B cell (primary cell): Measurements from ENCODE around the gene MTG2. TPM values are rescaled to one million over a fixed set of nuclear protein-coding genes. Genes with fewer than 3 reads are reported as not detected.

ENCODE experiments used
- ATAC-seq: fragments of 200-7000 bp; cut with Tn5 transposase; one replicate; pipeline ENCODE4 v1.10.0; 2021; ENCODE audit warnings: low read depth, mild to moderate bottlenecking, moderate number of reproducible peaks, moderate library complexity
- CTCF ChIA-PET: fragments of 350-600 bp; sonication (Branson Sonifier 250); formaldehyde crosslinking; loops from one replicate; lab custom pipeline; 2021; ENCODE audit warnings: antibody characterized with exemption, inconsistent platforms; lab: Charles Lee
- POLR2A ChIA-PET: fragments of 350-600 bp; sonication (Branson Sonifier 250); formaldehyde crosslinking; loops from one replicate; lab custom pipeline; 2021; ENCODE audit warnings: antibody characterized with exemption; lab: Charles Lee
- DNase-seq: peaks from one replicate; pipeline ENCODE4 v3.0.0; 2013
- H2AFZ ChIP-seq: 2 replicates; pipeline ENCODE4 v1.6.1; 2012; ENCODE audit warnings: mild to moderate bottlenecking, low read depth, low read length; ENCODE audit not compliant: insufficient read depth, poor library complexity, severe bottlenecking
- H3K27ac ChIP-seq, 2 donors: 1 replicate in 1 of 2; 2 replicates in 1 of 2; pipeline ENCODE4 v1.5.1; 2012 to 2013; ENCODE audit warnings: low read length in 2 of 2, mild to moderate bottlenecking in 2 of 2, moderate library complexity in 1 of 2
- H3K27me3 ChIP-seq, 4 experiments: fragments of 200-600 bp in 1 of 4; sonication (generic) in 1 of 4; replicated peaks in 1 of 4; 1 replicate in 2 of 4; 2 replicates in 2 of 4; pipeline versions ENCODE4 v1.6.1 to v1.7.0; 2013 to 2016; ENCODE audit warnings: low read length in 3 of 4, mild to moderate bottlenecking in 2 of 4, mixed read lengths in 1 of 4, moderate library complexity in 1 of 4; ENCODE audit not compliant: insufficient read depth in 4 of 4, control insufficient read depth in 3 of 4; ENCODE audit errors: control extremely low read depth in 1 of 4
- H3K36me3 ChIP-seq, 2 experiments: replicated peaks in 1 of 2; 1 replicate in 1 of 2; 2 replicates in 1 of 2; pipeline versions ENCODE4 v1.6.1 to v1.7.1; 2013; ENCODE audit warnings: low read length in 1 of 2; ENCODE audit not compliant: insufficient read depth in 2 of 2, control insufficient read depth in 1 of 2; ENCODE audit errors: control extremely low read depth in 1 of 2, extremely low read depth in 1 of 2
- H3K4me1 ChIP-seq, 2 donors: fragments of 200-600 bp in 1 of 2; sonication (generic) in 1 of 2; 1 replicate in 1 of 2; 2 replicates in 1 of 2; pipeline versions ENCODE4 v1.5.1 to v1.6.1; 2013 to 2017; ENCODE audit warnings: low read length in 2 of 2; ENCODE audit not compliant: control insufficient read depth in 2 of 2, insufficient read depth in 2 of 2
- H3K4me2 ChIP-seq: replicated peaks from 2 replicates; pipeline ENCODE3; 2012; ENCODE audit warnings: mild to moderate bottlenecking, low read depth, low read length; ENCODE audit not compliant: poor library complexity, severe bottlenecking
- H3K4me3 ChIP-seq, 5 experiments: fragments of 200-600 bp in 1 of 5; sonication (generic) in 1 of 5; 1 replicate in 3 of 5; 2 replicates in 2 of 5; pipeline versions ENCODE4 v1.5.1 to v1.7.0; 2011 to 2016; ENCODE audit warnings: low read length in 4 of 5, mild to moderate bottlenecking in 4 of 5, low read depth in 2 of 5, control low read depth in 1 of 5, moderate library complexity in 1 of 5; ENCODE audit not compliant: insufficient read depth in 1 of 5; ENCODE audit errors: control extremely low read depth in 1 of 5, extremely low read depth in 1 of 5
- H3K79me2 ChIP-seq: fragments of 200-600 bp; sonication (generic); one replicate; pipeline ENCODE4 v1.6.0; 2016; ENCODE audit warnings: low read length; ENCODE audit not compliant: control insufficient read depth, insufficient read depth
- H3K9ac ChIP-seq: fragments of 200-600 bp; sonication (generic); 2 replicates; pipeline ENCODE4 v1.6.1; 2017; ENCODE audit warnings: mild to moderate bottlenecking, low read length, moderate library complexity
- H3K9me3 ChIP-seq, 3 donors: one replicate each; pipeline versions ENCODE4 v1.6.1 to v1.7.1; 2013; ENCODE audit warnings: low read length in 2 of 3; ENCODE audit not compliant: control insufficient read depth in 2 of 3, insufficient read depth in 1 of 3; ENCODE audit errors: control extremely low read depth in 1 of 3
- H4K20me1 ChIP-seq: 2 replicates; pipeline ENCODE4 v1.6.0; 2012; ENCODE audit warnings: mild to moderate bottlenecking, low read length; ENCODE audit not compliant: insufficient read depth, control insufficient read depth, poor library complexity, severe bottlenecking
- H3K27ac Mint-ChIP-seq: one replicate; pipeline ENCODE4 v1.8.0; 2021; ENCODE audit warnings: mixed read lengths
- H3K27me3 Mint-ChIP-seq: one replicate; pipeline ENCODE4 v1.8.0; 2021; ENCODE audit warnings: mixed read lengths
- H3K4me1 Mint-ChIP-seq: one replicate; pipeline ENCODE4 v1.8.0; 2021; ENCODE audit warnings: mixed read lengths
- H3K4me3 Mint-ChIP-seq: one replicate; pipeline ENCODE4 v1.8.0; 2021; ENCODE audit warnings: mixed read lengths
- H3K9me3 Mint-ChIP-seq: one replicate; pipeline ENCODE4 v1.8.0; 2022; ENCODE audit warnings: mixed read lengths; ENCODE audit not compliant: insufficient read depth
- EZH2 ChIP-seq: IDR thresholded peaks from 2 replicates; pipeline ENCODE4 v1.6.1; 2012; ENCODE audit warnings: borderline replicate concordance, low read depth, mild to moderate bottlenecking, moderate library complexity, low read length; ENCODE audit not compliant: insufficient read depth, poor library complexity, severe bottlenecking
- WGBS: methylation state at CpG from one replicate; pipeline ENCODE4 v1.1.5; 2013; ENCODE audit warnings: missing lambda C conversion rate; ENCODE audit not compliant: insufficient coverage; 5-methylcytosine and 5-hydroxymethylcytosine counted together
- intact Hi-C: fragments of 100-400 bp; cut with micrococcal nuclease; formaldehyde crosslinking; loops from one replicate; pipeline ENCODE4 v1.10.0; 2022
- polyA plus RNA-seq: library from polyadenylated mRNA; depleted of rRNA; stranded (reverse); fragments of >200 nt; gene quantifications from 2 replicates; pipeline ENCODE4 v1.2.3, GENCODE V29; 2012
- total RNA-seq, 2 donors: library from RNA; stranded (reverse); fragments of 120-200 nt in 1 of 2; gene quantifications; 1 replicate in 1 of 2; 2 replicates in 1 of 2; pipeline versions ENCODE4 v1.2.3 to v1.2.4, GENCODE V29; 2013 to 2022
- TF ChIP-seq, protein P1 (sequence below): fragments of 200-600 bp; IDR thresholded peaks from one replicate; pipeline ENCODE4 v1.8.0; 2022; ENCODE audit warnings: antibody characterized with exemption, mild to moderate bottlenecking

The MTG2 gene
- total and polyA plus RNA-seq, 2 donors (not counting 1 experiment from before 2014, with no cell fraction given): 29.6 to 48.4 TPM

DNA sequence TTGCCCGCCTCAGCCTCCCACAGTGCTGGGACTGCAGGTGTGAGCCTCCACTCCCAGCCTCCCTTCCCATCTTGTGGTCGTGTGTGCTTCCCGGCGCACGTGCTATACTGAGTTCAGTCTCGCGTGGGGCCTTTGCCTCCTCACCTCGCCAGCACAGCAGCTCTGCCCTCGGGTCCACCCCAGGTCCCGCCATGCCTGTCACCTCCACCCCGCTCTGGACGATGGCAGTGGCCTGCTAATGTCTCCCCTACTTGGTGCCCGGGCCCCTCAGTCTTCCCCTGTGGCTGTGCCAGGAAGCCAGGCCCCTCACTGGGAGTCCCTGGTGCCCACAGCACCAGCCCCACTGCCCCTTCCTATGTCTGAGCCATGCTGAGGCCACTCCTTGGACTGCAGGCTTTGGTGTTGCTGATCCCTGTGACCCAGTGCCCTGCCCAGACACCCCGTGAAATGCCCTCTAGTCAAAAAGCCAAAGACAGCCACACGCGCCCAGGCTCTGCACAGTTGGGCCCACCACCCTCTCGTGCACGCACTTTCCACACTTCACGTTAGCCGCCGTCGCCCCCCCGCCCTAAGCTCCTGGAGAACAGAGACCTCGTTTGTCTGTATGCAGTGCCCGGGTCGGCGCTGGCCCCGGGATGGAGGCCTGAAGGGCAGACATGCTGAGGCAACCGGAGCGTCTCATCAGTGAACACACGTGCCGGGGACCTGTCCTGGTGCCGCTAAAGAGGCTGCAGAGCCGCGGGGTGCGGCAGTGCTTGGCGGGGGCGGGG, 23.0 kb downstream of the MTG2 start:
- Histone ChIP-seq H3K9ac (no peak overlapping the region), H4K20me1 (peaks cover 5% of the 10 kb centered on the region), H3K9me3 (no peaks in the 10 kb centered on the region), H3K27ac (no peak overlapping the region), H2AFZ (no peak overlapping the region), H3K4me2 (no peak overlapping the region), H3K27me3 (peaks cover 0 to 14% (median 5%) of the 10 kb centered on the region in 4 experiments), H3K36me3 (no peaks in the 10 kb centered on the region), H3K79me2 (no peaks in the 10 kb centered on the region), H3K4me1 (peaks cover 22 to 26% of the 10 kb centered on the region in 2 donors), H3K4me3 (no peak overlapping the region)
- ChIA-PET CTCF (no interaction called here), POLR2A (no interaction called here)
- no peak overlapping the region for H3K4me3 Mint-ChIP-seq
- H3K27me3 Mint-ChIP-seq: peaks cover 4% of the 10 kb centered on the region
- H3K9me3 Mint-ChIP-seq: no peaks in the 10 kb centered on the region
- no peak overlapping the region for H3K27ac Mint-ChIP-seq
- peaks cover 25% of the 10 kb centered on the region for H3K4me1 Mint-ChIP-seq
- DNase-seq: no peak
- no peak for ATAC-seq
- TF ChIP-seq EZH2: no peak
- TF ChIP-seq, protein P1, sequence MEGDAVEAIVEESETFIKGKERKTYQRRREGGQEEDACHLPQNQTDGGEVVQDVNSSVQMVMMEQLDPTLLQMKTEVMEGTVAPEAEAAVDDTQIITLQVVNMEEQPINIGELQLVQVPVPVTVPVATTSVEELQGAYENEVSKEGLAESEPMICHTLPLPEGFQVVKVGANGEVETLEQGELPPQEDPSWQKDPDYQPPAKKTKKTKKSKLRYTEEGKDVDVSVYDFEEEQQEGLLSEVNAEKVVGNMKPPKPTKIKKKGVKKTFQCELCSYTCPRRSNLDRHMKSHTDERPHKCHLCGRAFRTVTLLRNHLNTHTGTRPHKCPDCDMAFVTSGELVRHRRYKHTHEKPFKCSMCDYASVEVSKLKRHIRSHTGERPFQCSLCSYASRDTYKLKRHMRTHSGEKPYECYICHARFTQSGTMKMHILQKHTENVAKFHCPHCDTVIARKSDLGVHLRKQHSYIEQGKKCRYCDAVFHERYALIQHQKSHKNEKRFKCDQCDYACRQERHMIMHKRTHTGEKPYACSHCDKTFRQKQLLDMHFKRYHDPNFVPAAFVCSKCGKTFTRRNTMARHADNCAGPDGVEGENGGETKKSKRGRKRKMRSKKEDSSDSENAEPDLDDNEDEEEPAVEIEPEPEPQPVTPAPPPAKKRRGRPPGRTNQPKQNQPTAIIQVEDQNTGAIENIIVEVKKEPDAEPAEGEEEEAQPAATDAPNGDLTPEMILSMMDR: no peak
- WGBS: 96% methylated on average over 37 of the region's 38 CpGs
- intact Hi-C loops: no loop called here

- intact Hi-C loops: no loop called here
- Histone ChIP-seq H3K36me3 (no peaks in the 10 kb centered on the region), H4K20me1 (peaks cover 5% of the 10 kb centered on the region), H3K79me2 (no peaks in the 10 kb centered on the region), H3K27me3 (peaks cover 0 to 18% (median 8%) of the 10 kb centered on the region in 4 experiments), H3K9ac (no peak overlapping the region), H3K9me3 (no peaks in the 10 kb centered on the region), H3K4me2 (no peak overlapping the region), H3K4me1 (peaks cover 16 to 20% of the 10 kb centered on the region in 2 donors), H2AFZ (no peak overlapping the region), H3K27ac (no peak overlapping the region), H3K4me3 (no peak overlapping the region)
- H3K27me3 Mint-ChIP-seq: peaks cover 4% of the 10 kb centered on the region
- ATAC-seq (no peak), DNase-seq (no peak)
- CTCF ChIA-PET: no interaction called here
- peaks cover 20% of the 10 kb centered on the region for H3K4me1 Mint-ChIP-seq
- TF ChIP-seq, protein P1: no peak
- no peak for TF ChIP-seq EZH2
- H3K4me3 Mint-ChIP-seq: no peak overlapping the region
- no peak overlapping the region for H3K27ac Mint-ChIP-seq
- H3K9me3 Mint-ChIP-seq: no peaks in the 10 kb centered on the region
- POLR2A ChIA-PET: no interaction called here
- 92% methylated on average over 16 of the region's 17 CpGs for WGBS
Measured at GRCh38 chr20:62206388-62206775, 23.6 kb downstream of the MTG2 start.
